WERI-Rb-1 (cell line): ENCODE results near the gene FAM9B.
A peak's percentile ranks its signal among the peaks of the same experiment; 100 is the strongest.

Experiments used
- DNase-seq: peaks from one replicate; pipeline ENCODE4 v3.0.0-alpha.2; 2020
- H3K27ac ChIP-seq: fragments of 250-450 bp; sonication (Bioruptor Pico); 2 replicates; pipeline ENCODE4 v1.5.1; 2020; ENCODE audit warnings: mild to moderate bottlenecking, moderate library complexity
- H3K27me3 ChIP-seq: fragments of 250-450 bp; sonication (Bioruptor Pico); 2 replicates; pipeline ENCODE4 v1.5.1; 2021; ENCODE audit warnings: mild to moderate bottlenecking, low read depth, moderate library complexity; ENCODE audit not compliant: insufficient read depth, severe bottlenecking
- H3K36me3 ChIP-seq: fragments of 250-450 bp; sonication (Bioruptor Pico); 2 replicates; pipeline ENCODE4 v1.5.1; 2020; ENCODE audit warnings: mild to moderate bottlenecking, moderate library complexity
- H3K4me3 ChIP-seq: 2 replicates; pipeline ENCODE4 v1.5.1; 2011; ENCODE audit warnings: low read depth, mild to moderate bottlenecking, control low read depth, low read length
- H3K9me3 ChIP-seq: fragments of 250-450 bp; sonication (Bioruptor Pico); 2 replicates; pipeline ENCODE4 v1.5.1; 2021; ENCODE audit warnings: mild to moderate bottlenecking, moderate library complexity; ENCODE audit not compliant: severe bottlenecking
- TF ChIP-seq, protein P1 (sequence below): IDR thresholded peaks from 2 replicates; pipeline ENCODE4 v1.5.1; 2011; ENCODE audit warnings: low read depth, mild to moderate bottlenecking, control low read depth, inconsistent platforms, low read length

Gene FAM9B

DNA sequence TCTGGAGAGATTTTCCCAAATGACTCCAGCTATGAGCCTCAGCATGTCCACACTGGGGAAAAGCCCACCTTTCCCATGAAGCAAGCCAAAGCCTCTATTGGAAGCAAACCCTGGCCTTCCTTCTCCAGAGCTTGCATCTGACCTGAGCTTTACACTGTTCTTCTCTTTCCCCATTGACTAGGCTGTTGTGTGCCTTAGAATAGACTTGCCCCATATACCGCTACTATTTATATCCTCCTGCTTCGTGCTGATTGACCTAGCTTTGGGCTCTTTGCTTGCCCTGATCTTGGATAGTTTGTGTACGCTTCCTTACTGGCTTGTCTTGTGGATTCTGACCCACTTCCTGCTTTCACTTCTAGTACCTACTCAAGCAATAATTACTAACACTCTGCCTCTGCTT is 30.9 kb downstream of the FAM9B start:
- Histone ChIP-seq H3K27me3 (no peaks in the 10 kb centered on the region), H3K9me3 (no peaks in the 10 kb centered on the region), H3K36me3 (no peaks in the 10 kb centered on the region), H3K27ac (no peak overlapping the region), H3K4me3 (no peak overlapping the region)
- DNase-seq: no peak
- TF ChIP-seq, protein P1, sequence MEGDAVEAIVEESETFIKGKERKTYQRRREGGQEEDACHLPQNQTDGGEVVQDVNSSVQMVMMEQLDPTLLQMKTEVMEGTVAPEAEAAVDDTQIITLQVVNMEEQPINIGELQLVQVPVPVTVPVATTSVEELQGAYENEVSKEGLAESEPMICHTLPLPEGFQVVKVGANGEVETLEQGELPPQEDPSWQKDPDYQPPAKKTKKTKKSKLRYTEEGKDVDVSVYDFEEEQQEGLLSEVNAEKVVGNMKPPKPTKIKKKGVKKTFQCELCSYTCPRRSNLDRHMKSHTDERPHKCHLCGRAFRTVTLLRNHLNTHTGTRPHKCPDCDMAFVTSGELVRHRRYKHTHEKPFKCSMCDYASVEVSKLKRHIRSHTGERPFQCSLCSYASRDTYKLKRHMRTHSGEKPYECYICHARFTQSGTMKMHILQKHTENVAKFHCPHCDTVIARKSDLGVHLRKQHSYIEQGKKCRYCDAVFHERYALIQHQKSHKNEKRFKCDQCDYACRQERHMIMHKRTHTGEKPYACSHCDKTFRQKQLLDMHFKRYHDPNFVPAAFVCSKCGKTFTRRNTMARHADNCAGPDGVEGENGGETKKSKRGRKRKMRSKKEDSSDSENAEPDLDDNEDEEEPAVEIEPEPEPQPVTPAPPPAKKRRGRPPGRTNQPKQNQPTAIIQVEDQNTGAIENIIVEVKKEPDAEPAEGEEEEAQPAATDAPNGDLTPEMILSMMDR: no peak

DNA sequence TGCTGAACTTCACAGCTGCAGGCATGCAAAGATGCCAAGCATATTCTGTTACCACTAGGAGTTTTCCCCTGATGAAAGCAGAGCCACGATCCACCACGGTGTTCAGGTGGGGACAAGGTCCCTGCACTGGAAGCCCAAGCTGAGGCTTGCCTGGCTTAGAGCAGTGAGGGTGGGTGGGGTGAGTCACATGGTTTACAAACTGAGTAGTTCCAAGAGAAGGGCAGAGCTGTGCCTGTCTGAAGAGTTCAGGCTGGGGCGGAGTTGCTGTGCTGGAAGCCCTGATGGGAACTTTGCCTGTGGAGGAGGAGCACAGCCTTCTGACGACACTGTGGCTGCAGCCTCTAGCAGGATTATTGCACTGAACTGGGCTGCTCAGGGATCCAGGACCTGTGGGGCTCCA is 45.5 kb downstream of the FAM9B start:
- peaks cover 3% of the 10 kb centered on the region for H3K27me3 ChIP-seq
- no peak overlapping the region for H3K4me3 ChIP-seq
- no peaks in the 10 kb centered on the region for H3K36me3 ChIP-seq
- no peak overlapping the region for H3K27ac ChIP-seq
- no peaks in the 10 kb centered on the region for H3K9me3 ChIP-seq
- peak; percentile 9 for DNase-seq
- TF ChIP-seq, protein P1: no peak

DNA sequence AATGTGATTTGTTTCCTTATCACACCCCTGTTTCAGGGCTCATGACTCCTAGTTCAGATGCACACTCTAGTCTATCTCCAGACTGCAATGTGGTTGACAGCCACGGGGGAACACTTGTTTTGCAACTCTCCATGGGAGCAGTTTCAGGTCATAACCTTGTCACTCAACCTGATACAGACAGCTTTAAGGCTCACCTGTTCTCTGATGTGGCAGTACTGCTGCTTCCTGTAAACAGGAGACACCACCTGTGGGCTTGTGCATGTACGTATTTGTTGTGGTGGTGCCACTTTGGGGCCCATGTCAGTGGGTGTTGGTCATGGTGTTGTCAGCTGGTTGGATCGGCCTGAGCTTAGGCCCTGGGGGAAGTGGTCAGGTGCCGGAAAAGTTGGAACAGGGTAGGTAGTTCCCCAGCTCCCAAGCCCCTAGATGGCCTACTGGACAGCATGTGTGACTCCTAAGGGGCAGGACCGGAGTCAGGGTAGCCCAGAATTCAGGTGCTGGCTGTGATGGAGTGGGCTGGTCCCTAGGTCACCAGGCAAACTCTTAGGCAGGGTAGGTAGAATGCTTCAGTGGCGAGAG is 46.2 kb downstream of the FAM9B start:
- H3K4me3 ChIP-seq: no peak overlapping the region
- TF ChIP-seq, protein P1: no peak
- DNase-seq: no peak
- H3K27ac ChIP-seq: no peak overlapping the region
- no peaks in the 10 kb centered on the region for H3K9me3 ChIP-seq
- no peaks in the 10 kb centered on the region for H3K36me3 ChIP-seq
- peaks cover 3% of the 10 kb centered on the region for H3K27me3 ChIP-seq

DNA sequence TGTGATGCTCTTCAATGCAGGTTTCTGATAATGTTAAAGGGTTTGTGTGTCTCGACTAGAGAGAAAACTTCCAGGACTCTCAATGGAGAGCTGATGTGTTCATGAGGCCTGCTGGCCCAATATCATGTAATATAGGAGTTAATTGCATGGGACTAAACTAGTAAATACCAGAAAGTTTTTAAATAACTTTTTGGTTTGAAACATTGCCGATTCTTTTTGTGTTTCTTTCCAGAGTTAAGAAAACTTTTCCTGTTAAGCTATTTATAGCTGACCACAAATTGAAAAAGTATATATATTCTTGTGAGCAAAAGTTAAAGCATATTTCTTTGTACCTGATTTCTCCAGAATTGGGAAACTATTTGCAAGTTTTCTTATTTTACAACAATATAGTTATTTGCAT is 49.7 kb downstream of the FAM9B start:
- Histone ChIP-seq H3K27me3 (no peaks in the 10 kb centered on the region), H3K4me3 (no peak overlapping the region), H3K9me3 (no peaks in the 10 kb centered on the region), H3K27ac (no peak overlapping the region), H3K36me3 (no peaks in the 10 kb centered on the region)
- TF ChIP-seq, protein P1: no peak
- DNase-seq: no peak

DNA sequence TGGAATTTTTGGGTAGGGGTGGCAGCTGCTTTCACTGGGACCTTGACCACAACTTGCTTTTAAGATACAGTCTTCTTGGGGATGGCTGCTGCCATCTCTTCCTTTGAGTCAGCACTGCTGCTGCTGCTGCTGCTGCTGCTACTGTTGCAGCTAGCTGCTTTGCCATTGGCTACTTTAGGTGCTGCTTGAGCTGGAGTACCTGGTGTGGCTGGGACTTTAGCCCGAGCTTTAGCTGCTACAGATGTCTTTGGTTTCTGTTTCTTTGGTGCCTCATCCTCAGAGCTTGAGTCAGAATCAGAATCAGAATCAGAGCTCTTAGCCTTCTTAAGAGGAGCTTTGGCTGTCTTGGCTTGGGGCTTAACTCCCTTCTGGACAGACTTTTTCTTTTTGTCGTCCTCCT is 52.2 kb downstream of the FAM9B start:
- DNase-seq: no peak
- Histone ChIP-seq H3K9me3 (no peaks in the 10 kb centered on the region), H3K36me3 (no peaks in the 10 kb centered on the region), H3K27ac (no peak overlapping the region), H3K27me3 (no peaks in the 10 kb centered on the region), H3K4me3 (no peak overlapping the region)
- TF ChIP-seq, protein P1: no peak

DNA sequence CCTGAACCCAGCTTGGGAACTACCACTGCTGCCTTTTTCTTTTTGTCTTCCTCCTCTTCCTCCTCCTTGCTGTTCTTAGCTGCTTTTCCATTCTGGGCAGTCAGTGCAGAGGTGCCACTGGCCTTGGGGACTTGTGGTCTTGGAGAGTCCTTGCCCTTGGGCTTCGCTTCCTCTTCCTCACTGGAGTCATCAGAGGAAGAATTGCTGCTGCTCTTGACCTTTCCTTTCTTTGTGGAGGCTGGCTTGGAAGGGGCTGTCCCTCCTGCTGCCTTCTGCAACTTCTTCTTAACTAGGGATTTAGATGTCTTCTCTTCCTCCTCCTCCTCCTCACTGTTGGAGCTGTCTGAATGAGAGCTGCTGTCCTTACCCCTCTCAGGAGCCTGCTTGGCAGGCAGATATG is 53.2 kb downstream of the FAM9B start:
- Histone ChIP-seq H3K4me3 (no peak overlapping the region), H3K36me3 (no peaks in the 10 kb centered on the region), H3K27ac (no peak overlapping the region), H3K27me3 (no peaks in the 10 kb centered on the region), H3K9me3 (no peaks in the 10 kb centered on the region)
- TF ChIP-seq, protein P1: no peak
- DNase-seq: no peak
